Measurements from ENCODE around the gene CENPX. TPM values are rescaled to one million over a fixed set of nuclear protein-coding genes. Genes with fewer than 3 reads are reported as not detected.

The CENPX gene
- total and polyA plus RNA-seq, 2 donors (not counting 3 experiments of a cell fraction or from before 2014, with no cell fraction given): 56.2 to 67.2 TPM

DNA sequence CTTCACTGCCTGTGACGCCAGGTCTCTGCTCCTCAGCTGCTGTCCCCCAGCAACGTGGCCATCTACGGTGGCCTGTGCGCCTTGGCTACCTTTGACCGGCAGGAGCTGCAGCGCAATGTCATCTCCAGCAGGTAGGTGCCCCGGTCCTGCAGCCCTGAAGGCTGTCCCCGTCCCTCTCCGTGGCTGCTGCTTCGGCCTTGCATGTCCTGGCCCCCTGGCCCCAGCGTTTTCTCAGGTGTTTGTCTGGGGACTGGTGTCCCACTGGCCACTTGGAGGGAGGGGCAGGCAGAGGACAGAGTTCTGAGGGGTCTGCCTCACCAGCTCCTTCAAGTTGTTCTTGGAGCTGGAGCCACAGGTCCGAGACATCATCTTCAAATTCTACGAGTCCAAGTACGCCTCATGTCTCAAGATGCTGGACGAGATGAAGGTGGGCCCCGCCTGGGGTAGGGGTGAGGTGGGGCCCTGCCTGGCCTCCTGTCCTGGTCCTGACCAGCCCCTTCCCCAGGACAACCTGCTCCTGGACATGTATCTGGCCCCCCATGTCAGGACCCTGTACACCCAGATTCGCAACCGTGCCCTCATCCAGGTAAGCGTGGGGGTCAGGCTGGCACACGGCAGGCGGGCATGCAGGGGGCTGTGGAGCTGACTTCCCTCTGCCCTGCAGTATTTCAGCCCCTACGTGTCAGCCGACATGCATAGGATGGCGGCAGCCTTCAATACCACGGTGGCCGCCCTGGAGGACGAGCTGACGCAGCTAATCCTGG lies 33.5 kb upstream of the CENPX start:
- H3K9ac ChIP-seq (replicated peaks; ENCODE audit: extremely low read depth, insufficient read depth, low read length): no peak overlapping the region
- no peak for FAIRE-seq

More for the DNA sequence above, 33.5 kb upstream of the CENPX start:
- Histone ChIP-seq H3K4me1 (ENCODE audit: control insufficient read depth, extremely low read depth, insufficient read depth, low read length) (peaks cover 6% of the 10 kb centered on the region), H3K27me3 (ENCODE audit: control insufficient read depth in 2 of 2, insufficient read depth in 2 of 2, low read length in 2 of 2) (no peaks in the 10 kb centered on the region), H3K79me2 (ENCODE audit: control insufficient read depth, insufficient read depth, low read length) (peaks cover 11% of the 10 kb centered on the region), H3K4me3 (replicated peaks in 1 of 3; ENCODE audit: insufficient read depth in 1 of 3, low read depth in 1 of 3, low read length in 3 of 3) (no peak overlapping the region), H3K27ac (ENCODE audit: insufficient read depth, low read depth, low read length) (no peak overlapping the region), H2AFZ (ENCODE audit: low read depth, low read length) (no peak overlapping the region), H3K9me3 (replicated peaks; ENCODE audit: control insufficient read depth, insufficient read depth, low read length) (no peaks in the 10 kb centered on the region), H3K4me2 (ENCODE audit: insufficient read depth, low read length) (no peak overlapping the region), H4K20me1 (replicated peaks; ENCODE audit: control insufficient read depth, extremely low read depth, insufficient read depth, low read length) (no peaks in the 10 kb centered on the region), H3K36me3 (ENCODE audit: control insufficient read depth in 2 of 2, extremely low read depth in 1 of 2, insufficient read depth in 2 of 2, low read length in 2 of 2) (peaks cover 12 to 53% of the 10 kb centered on the region in 2 experiments), H3K9me1 (replicated peaks; ENCODE audit: control insufficient read depth, extremely low read depth, insufficient read depth, low read length) (no peaks in the 10 kb centered on the region)
- dilution Hi-C loops (cut with MboI; ENCODE audit: extremely low pct_ligation_motif_present, low sequenced_read_pairs) (no loop called here), intact Hi-C loops (cut with micrococcal nuclease) (no loop called here)
- BruUV-seq (replicated peaks): no TSS peak
- CTCF ChIA-PET: interaction anchor here (1.0 to 1.3 kb wide), 2 partner anchors 8 to 25 kb away, joined by 4 to 5 read pairs; no protein-coding TSS in a partner anchor
- no peak for DNase-seq (ENCODE audit: low read depth, low spot score)
- TF ChIP-seq JUN (IDR thresholded peaks at IDR 0.05; ENCODE audit: borderline replicate concordance, insufficient read depth, insufficient read length, low read depth) (no peak), POLR2A (IDR thresholded peaks at IDR 0.05; ENCODE audit: low read depth, low read length) (no peak), MAX (IDR thresholded peaks at IDR 0.05; ENCODE audit: insufficient read depth, insufficient read length) (no peak), POLR2AphosphoS5 (IDR thresholded peaks at IDR 0.05; ENCODE audit: insufficient read depth, low read depth, low read length) (no peak), GATA2 (IDR thresholded peaks at IDR 0.05; ENCODE audit: insufficient read depth, insufficient read length, low read depth, low read length) (no peak), EZH2 (IDR thresholded peaks at IDR 0.05; ENCODE audit: borderline replicate concordance, low read depth, low read length, severe bottlenecking) (no peak), FOS (IDR thresholded peaks at IDR 0.05; ENCODE audit: borderline replicate concordance, insufficient read depth, low read length) (no peak), MYC (IDR thresholded peaks at IDR 0.05; ENCODE audit: low read depth, low read length) (no peak)
- TF ChIP-seq, protein P1, sequence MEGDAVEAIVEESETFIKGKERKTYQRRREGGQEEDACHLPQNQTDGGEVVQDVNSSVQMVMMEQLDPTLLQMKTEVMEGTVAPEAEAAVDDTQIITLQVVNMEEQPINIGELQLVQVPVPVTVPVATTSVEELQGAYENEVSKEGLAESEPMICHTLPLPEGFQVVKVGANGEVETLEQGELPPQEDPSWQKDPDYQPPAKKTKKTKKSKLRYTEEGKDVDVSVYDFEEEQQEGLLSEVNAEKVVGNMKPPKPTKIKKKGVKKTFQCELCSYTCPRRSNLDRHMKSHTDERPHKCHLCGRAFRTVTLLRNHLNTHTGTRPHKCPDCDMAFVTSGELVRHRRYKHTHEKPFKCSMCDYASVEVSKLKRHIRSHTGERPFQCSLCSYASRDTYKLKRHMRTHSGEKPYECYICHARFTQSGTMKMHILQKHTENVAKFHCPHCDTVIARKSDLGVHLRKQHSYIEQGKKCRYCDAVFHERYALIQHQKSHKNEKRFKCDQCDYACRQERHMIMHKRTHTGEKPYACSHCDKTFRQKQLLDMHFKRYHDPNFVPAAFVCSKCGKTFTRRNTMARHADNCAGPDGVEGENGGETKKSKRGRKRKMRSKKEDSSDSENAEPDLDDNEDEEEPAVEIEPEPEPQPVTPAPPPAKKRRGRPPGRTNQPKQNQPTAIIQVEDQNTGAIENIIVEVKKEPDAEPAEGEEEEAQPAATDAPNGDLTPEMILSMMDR (IDR thresholded peaks at IDR 0.05; ENCODE audit: extremely low read depth in 1 of 2, insufficient read depth in 1 of 2, low read depth in 1 of 2, low read length in 2 of 2): no peak
- POLR2A ChIA-PET: no interaction called here
